Measurements from ENCODE around the gene SOSTDC1.
"Not testable (repeated sequence)": the region's sequence is repeated elsewhere in the genome, so short reads cannot be mapped to it uniquely, and the experiment has no call there.

Gene SOSTDC1, protein sequence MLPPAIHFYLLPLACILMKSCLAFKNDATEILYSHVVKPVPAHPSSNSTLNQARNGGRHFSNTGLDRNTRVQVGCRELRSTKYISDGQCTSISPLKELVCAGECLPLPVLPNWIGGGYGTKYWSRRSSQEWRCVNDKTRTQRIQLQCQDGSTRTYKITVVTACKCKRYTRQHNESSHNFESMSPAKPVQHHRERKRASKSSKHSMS

GRCh38 chr7:16465469-16466361 lies at the start of gene SOSTDC1:
Gene SOSTDC1 (minus strand): TSS chr7:16465738. CDS start chr7:16465668, 70 bp downstream.
- DNase-seq (ENCODE audit: low read depth in 2 of 3, low spot score in 2 of 3): no peak

DNA sequence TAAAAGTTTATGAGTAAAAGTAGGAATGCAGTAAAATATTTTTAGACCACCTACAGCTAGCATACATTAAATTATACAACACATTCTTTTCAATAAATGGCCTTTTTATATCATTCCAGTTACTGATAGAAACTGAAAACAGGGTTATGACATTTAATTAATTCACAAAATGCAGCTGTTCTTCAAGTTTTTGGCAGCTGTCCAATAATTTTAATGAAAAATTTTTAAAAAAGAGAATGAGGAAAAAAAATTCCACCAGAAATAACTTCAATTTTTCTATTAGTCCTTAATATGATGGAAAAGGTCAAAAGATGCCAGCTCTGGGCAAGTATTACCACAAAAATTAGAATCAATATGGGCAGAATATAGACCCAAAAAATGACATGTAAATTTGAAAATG lies 49.2 kb upstream of the SOSTDC1 start:
- DNase-seq (ENCODE audit: low read depth in 2 of 3, low spot score in 2 of 3): no peak

- no peak for DNase-seq (ENCODE audit: low read depth in 2 of 3, low spot score in 2 of 3)
These were observed 48.7 kb upstream of the SOSTDC1 start for GRCh38 chr7:16514271-16514670.

GRCh38 chr7:16512097-16512496 lies 46.6 kb upstream of the SOSTDC1 start:
- DNase-seq (ENCODE audit: low read depth in 2 of 3, low spot score in 2 of 3): no peak

- no peak for DNase-seq (ENCODE audit: low read depth in 2 of 3, low spot score in 2 of 3)
These were observed 45.8 kb upstream of the SOSTDC1 start for GRCh38 chr7:16511314-16511713.

DNA sequence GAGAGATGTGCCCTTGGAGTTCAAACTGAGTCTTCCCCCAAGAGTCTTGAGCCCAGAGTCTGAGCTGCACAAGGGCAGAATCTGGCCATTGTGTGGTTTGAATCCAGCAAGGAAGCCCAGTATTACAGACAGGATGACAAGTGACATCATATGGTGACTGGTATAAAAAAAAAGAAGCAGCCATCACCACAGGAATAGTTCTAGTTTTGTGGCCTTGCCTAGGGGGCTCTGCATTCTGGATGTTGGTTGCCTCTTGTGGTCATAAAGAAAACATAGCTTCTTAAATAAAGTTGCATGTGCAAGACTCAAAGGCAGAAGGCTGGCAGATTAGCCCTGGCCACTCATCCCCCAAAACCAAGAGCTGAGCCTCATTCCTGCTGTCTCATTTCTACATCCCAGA lies 44.3 kb upstream of the SOSTDC1 start:
- DNase-seq (ENCODE audit: low read depth in 2 of 3, low spot score in 2 of 3): no peak

GRCh38 chr7:16506422-16506821 lies 40.9 kb upstream of the SOSTDC1 start:
- DNase-seq (ENCODE audit: low read depth in 2 of 3, low spot score in 2 of 3): not testable (repeated sequence)

GRCh38 chr7:16504019-16504418 lies 38.5 kb upstream of the SOSTDC1 start:
- no peak for DNase-seq (ENCODE audit: low read depth in 2 of 3, low spot score in 2 of 3)

- DNase-seq (ENCODE audit: low read depth in 2 of 3, low spot score in 2 of 3): no peak
These were observed 36.8 kb upstream of the SOSTDC1 start for GRCh38 chr7:16502303-16502702.

- DNase-seq (ENCODE audit: low read depth in 2 of 3, low spot score in 2 of 3): no peak
These were observed 32.6 kb upstream of the SOSTDC1 start for GRCh38 chr7:16498122-16498521.

- DNase-seq (ENCODE audit: low read depth in 2 of 3, low spot score in 2 of 3): no peak
These were observed 29.6 kb upstream of the SOSTDC1 start for GRCh38 chr7:16494955-16495719.

DNA sequence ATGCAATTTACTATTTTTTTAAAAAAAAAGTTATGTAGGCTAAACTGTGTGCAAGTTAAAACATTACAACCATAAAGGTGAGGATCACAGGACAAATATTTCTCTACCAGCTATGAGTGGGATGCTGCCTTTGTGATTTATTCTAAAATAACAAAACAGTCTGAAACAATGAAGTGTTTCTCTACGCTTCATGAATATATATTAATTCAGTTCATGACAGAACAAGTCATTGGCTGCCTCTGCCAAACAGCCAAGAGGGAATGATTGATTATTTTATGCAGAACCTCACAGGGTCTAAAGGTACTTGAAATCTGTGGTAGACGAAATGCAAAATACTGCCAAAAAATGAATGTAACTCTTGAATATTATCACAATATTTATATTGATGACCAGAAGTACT lies 29.0 kb upstream of the SOSTDC1 start:
- DNase-seq (ENCODE audit: low read depth in 2 of 3, low spot score in 2 of 3): no peak

DNA sequence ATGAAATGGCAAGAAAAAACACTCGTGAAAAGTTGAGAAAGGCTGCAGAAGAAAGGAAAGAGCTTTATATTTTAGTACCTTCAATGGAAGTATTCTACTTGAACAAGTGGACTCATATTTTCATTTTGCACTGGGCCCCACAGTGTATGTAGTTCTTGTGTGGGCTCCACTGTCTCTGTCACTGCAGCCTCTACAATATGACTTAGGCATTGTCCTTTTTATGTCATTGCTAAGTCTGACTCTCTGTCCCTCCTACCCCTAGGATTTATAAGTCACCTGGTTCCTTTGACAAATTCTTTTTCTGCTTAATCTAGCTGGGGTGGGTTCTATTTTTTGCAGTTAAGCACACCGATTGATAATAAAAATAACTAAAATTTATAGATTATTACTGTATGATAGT lies 27.7 kb upstream of the SOSTDC1 start:
- DNase-seq (ENCODE audit: low read depth in 2 of 3, low spot score in 2 of 3): no peak

DNA sequence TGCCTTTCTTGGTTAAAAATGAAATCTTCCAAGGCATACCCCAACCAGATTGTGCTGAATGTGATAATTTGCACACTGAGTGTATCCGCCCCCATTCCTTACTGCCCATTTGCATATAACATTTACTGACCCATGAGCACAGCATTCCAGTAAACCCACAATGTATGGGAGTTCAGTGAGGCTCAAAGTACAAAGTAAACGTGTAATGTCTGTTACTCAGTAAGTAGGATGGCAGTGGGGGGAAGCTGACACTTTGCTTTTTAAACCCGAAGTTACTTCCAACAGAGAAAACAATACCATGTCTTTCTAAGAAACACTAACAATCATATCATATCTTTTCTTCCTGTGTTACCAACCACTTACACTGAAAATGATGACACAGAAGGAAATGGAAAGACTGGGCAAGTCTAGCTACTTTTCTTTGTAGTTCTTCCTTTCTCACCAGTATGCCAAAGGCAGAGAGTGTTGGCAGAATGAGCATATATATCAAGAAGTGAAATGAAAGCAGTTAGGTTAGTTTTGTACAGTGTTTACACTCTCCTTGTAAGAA lies 27.1 kb upstream of the SOSTDC1 start:
- no peak for DNase-seq (ENCODE audit: low read depth in 2 of 3, low spot score in 2 of 3)

GRCh38 chr7:16491148-16491547 lies 25.6 kb upstream of the SOSTDC1 start:
- DNase-seq (ENCODE audit: low read depth in 2 of 3, low spot score in 2 of 3): no peak

DNA sequence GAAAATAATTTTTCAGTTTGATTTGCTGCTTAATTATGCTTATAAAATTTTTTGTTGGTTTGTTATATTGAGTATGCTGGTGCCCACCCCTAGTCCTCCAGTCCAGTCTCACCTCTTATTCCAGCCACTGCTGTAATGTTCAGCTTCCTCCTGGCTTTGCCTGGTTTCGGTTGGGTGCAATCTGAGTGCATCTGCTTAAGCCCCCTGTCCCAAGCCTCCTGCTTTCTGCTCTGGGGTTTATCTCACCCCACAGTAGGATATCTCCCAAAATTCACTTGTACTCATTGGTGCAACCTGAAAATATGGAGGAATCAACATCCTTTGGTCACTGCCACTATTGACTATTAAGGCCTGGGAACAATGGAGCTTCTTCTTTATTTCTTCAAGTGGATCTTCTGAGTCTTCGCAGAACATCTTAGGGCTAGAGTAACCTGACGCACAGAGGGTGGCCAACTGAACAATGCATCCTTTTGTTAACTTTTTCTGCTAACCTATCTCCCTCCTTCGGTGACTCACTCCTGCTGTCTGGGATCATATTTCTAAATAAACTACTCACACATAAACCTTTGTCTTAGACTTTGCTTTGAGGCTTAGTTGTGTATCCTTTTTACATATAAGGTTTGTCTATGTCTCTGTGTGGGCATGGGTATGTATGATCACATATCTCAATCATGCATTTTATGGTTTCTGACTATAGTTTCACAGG lies 19.1 kb upstream of the SOSTDC1 start:
- no peak for DNase-seq (ENCODE audit: low read depth in 2 of 3, low spot score in 2 of 3)

- DNase-seq (ENCODE audit: low read depth in 2 of 3, low spot score in 2 of 3): no peak
These were observed 14.1 kb upstream of the SOSTDC1 start for GRCh38 chr7:16479591-16479990.

DNA sequence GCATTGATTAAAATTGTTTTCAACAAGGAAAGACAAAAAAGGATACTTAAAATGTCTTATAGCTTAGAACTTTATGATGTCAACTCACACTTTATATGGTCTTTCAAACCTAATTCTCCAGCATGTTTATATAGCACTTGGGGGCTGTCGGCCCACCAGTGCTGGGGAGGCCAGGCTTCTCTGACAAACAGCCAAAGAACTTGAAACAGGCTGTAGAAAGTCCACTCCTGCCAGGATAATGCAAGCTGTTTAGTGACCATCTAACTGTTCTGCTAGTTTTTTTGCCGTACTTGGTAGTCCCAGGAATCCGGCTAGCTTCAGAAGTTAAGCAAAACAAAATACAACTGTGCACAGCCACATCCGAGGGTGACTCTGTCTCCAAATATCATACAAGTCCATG lies 13.6 kb upstream of the SOSTDC1 start:
- DNase-seq (ENCODE audit: low read depth in 2 of 3, low spot score in 2 of 3): no peak

- no peak for DNase-seq (ENCODE audit: low read depth in 2 of 3, low spot score in 2 of 3)
These were observed 6.4 kb upstream of the SOSTDC1 start for GRCh38 chr7:16471933-16472332.

- DNase-seq (ENCODE audit: low read depth in 2 of 3, low spot score in 2 of 3): no peak
These were observed 1.4 kb downstream of the SOSTDC1 start for GRCh38 chr7:16463949-16464715.

Measured in activated CD8-positive, alpha-beta memory T cell treated with anti-CD3 and anti-CD28 coated beads for 48 hours (primary cell).